IMR-90 (cell line): ENCODE measurements around the gene VWA8. TPM values are rescaled to one million over a fixed set of nuclear protein-coding genes. Genes with fewer than 3 reads are reported as not detected.

Experiments
- ATAC-seq: fragments of 200-7000 bp; cut with Tn5 transposase; 2 replicates; pipeline ENCODE4 v1.9.1; 2020; ENCODE audit warnings: low read depth, mild to moderate bottlenecking, moderate library complexity
- BruUV-seq: library from RNA; stranded (reverse); fragments of 400-500 nt; replicated peaks from 2 replicates; lab custom pipeline; 2021; lab: Mats Ljungman, UMichigan
- CTCF ChIA-PET: fragments of 300-600 bp; formaldehyde crosslinking; extraction: SDS; loops from one replicate; lab custom pipeline; 2021; ENCODE audit warnings: antibody characterized with exemption; lab: Yijun Ruan, JAX
- POLR2A ChIA-PET: fragments of 300-600 bp; sonication (Branson Sonifier 250); formaldehyde crosslinking; loops from one replicate; lab custom pipeline; 2022; ENCODE audit warnings: antibody characterized with exemption; ENCODE audit not compliant: unreplicated experiment; lab: Charles Lee
- DNase-seq: peaks from one replicate; pipeline ENCODE4 v3.0.0; 2013
- H2AFZ ChIP-seq: replicated peaks from 2 replicates; pipeline ENCODE3; 2013; ENCODE audit warnings: low read length, mild to moderate bottlenecking; ENCODE audit not compliant: poor library complexity
- H2AK5ac ChIP-seq: 2 replicates; pipeline ENCODE4 v1.6.1; 2013; ENCODE audit warnings: low read depth, low read length, inconsistent platforms
- H2AK9ac ChIP-seq: replicated peaks from 2 replicates; pipeline ENCODE3; 2013; ENCODE audit warnings: mild to moderate bottlenecking, low read depth, low read length, moderate library complexity; ENCODE audit not compliant: poor library complexity
- H2BK120ac ChIP-seq: 2 replicates; pipeline ENCODE4 v1.6.1; 2013; ENCODE audit warnings: low read depth, low read length, inconsistent platforms
- H2BK15ac ChIP-seq: 3 replicates; pipeline ENCODE4 v1.6.1; 2013; ENCODE audit warnings: low read depth, low read length, inconsistent platforms
- H2BK20ac ChIP-seq: 2 replicates; pipeline ENCODE4 v1.6.1; 2013; ENCODE audit warnings: low read depth, mild to moderate bottlenecking, inconsistent platforms, low read length, moderate library complexity
- H2BK5ac ChIP-seq: 2 replicates; pipeline ENCODE4 v1.6.1; 2013; ENCODE audit warnings: mild to moderate bottlenecking, low read depth, low read length, inconsistent platforms; ENCODE audit not compliant: poor library complexity, severe bottlenecking
- H3K14ac ChIP-seq: replicated peaks from 2 replicates; pipeline ENCODE4 v1.6.1; 2013; ENCODE audit warnings: low read depth, low read length, inconsistent platforms
- H3K18ac ChIP-seq: 2 replicates; pipeline ENCODE4 v1.6.1; 2013; ENCODE audit warnings: low read depth, low read length, control low read depth
- H3K23ac ChIP-seq: 2 replicates; pipeline ENCODE4 v1.6.1; 2013; ENCODE audit warnings: low read depth, low read length, inconsistent platforms
- H3K27ac ChIP-seq: 2 replicates; pipeline ENCODE4 v1.5.1; 2013; ENCODE audit warnings: mild to moderate bottlenecking, control low read depth, low read length; ENCODE audit not compliant: insufficient read depth
- H3K27me3 ChIP-seq: 2 replicates; pipeline ENCODE4 v1.6.1; 2013; ENCODE audit warnings: low read length; ENCODE audit not compliant: control insufficient read depth, insufficient read depth
- H3K36me3 ChIP-seq: 2 replicates; pipeline ENCODE4 v1.6.1; 2013; ENCODE audit warnings: low read length, mixed read lengths; ENCODE audit not compliant: control insufficient read depth, insufficient read depth
- H3K4ac ChIP-seq: 2 replicates; pipeline ENCODE4 v1.6.1; 2013; ENCODE audit warnings: low read depth, low read length, inconsistent platforms
- H3K4me1 ChIP-seq: 2 replicates; pipeline ENCODE4 v1.6.1; 2013; ENCODE audit warnings: low read length, mixed read lengths; ENCODE audit not compliant: control insufficient read depth, insufficient read depth
- H3K4me2 ChIP-seq: 2 replicates; pipeline ENCODE4 v1.6.1; 2013; ENCODE audit warnings: low read depth, mild to moderate bottlenecking, control low read depth, low read length, moderate library complexity
- H3K4me3 ChIP-seq: 2 replicates; pipeline ENCODE4 v1.5.1; 2013; ENCODE audit warnings: low read depth, mild to moderate bottlenecking, control low read depth, low read length, moderate library complexity; ENCODE audit not compliant: insufficient read depth
- H3K56ac ChIP-seq: 2 replicates; pipeline ENCODE4 v1.6.1; 2013; ENCODE audit warnings: low read length, inconsistent platforms; ENCODE audit not compliant: insufficient read depth; ENCODE audit errors: extremely low read depth
- H3K79me1 ChIP-seq, 2 experiments: 2 replicates each; pipeline ENCODE4 v1.6.1; 2013; ENCODE audit warnings: low read length in 2 of 2, inconsistent platforms in 1 of 2, low read depth in 1 of 2
- H3K9ac ChIP-seq: 2 replicates; pipeline ENCODE4 v1.6.1; 2013; ENCODE audit warnings: low read depth, low read length, control low read depth
- H3K9me1 ChIP-seq: 2 replicates; pipeline ENCODE4 v1.6.1; 2013; ENCODE audit warnings: low read length, inconsistent platforms; ENCODE audit not compliant: insufficient read depth
- H3K9me3 ChIP-seq: 2 replicates; pipeline ENCODE4 v1.6.1; 2013; ENCODE audit warnings: low read length; ENCODE audit not compliant: control insufficient read depth, insufficient read depth
- H4K20me1 ChIP-seq: 2 replicates; pipeline ENCODE4 v1.6.1; 2013; ENCODE audit warnings: low read length, inconsistent platforms; ENCODE audit not compliant: insufficient read depth
- H4K5ac ChIP-seq: 2 replicates; pipeline ENCODE4 v1.6.1; 2013; ENCODE audit warnings: mild to moderate bottlenecking, low read depth, low read length, control low read depth
- H4K8ac ChIP-seq, 2 experiments: 2 replicates each; pipeline ENCODE4 v1.6.1; 2013; ENCODE audit warnings: low read depth in 2 of 2, low read length in 2 of 2, control low read depth in 1 of 2, inconsistent platforms in 1 of 2
- H4K91ac ChIP-seq: 2 replicates; pipeline ENCODE4 v1.6.1; 2013; ENCODE audit warnings: low read depth, low read length, inconsistent platforms; ENCODE audit not compliant: insufficient read depth
- BHLHE40 ChIP-seq: fragments of 150-350 bp; IDR thresholded peaks from 2 replicates; pipeline ENCODE4 v1.6.1; 2016; ENCODE audit warnings: mild to moderate bottlenecking, low read depth, low read length
- CEBPB ChIP-seq: IDR thresholded peaks from 2 replicates; pipeline ENCODE4 v1.6.1; 2012; ENCODE audit warnings: low read depth, low read length, improper control_type of control experiment
- CHD1 ChIP-seq: IDR thresholded peaks from 2 replicates; pipeline ENCODE4 v1.6.1; 2012; ENCODE audit warnings: low read depth, low read length, improper control_type of control experiment
- ELK1 ChIP-seq: fragments of 150-350 bp; IDR thresholded peaks from 2 replicates; pipeline ENCODE4 v1.6.1; 2016; ENCODE audit warnings: low read depth, mild to moderate bottlenecking, low read length, moderate library complexity, borderline replicate concordance
- FOS ChIP-seq: fragments of 150-350 bp; IDR thresholded peaks from 2 replicates; pipeline ENCODE4 v1.6.1; 2016; ENCODE audit warnings: low read depth, low read length
- MAFK ChIP-seq: IDR thresholded peaks from 2 replicates; pipeline ENCODE4 v1.6.1; 2012; ENCODE audit warnings: low read depth, low read length, improper control_type of control experiment
- MAZ ChIP-seq: IDR thresholded peaks from 2 replicates; pipeline ENCODE4 v1.6.1; 2012; ENCODE audit warnings: low read depth, mild to moderate bottlenecking, low read length, improper control_type of control experiment, moderate library complexity, borderline replicate concordance
- MXI1 ChIP-seq: IDR thresholded peaks from 2 replicates; pipeline ENCODE4 v1.6.1; 2012; ENCODE audit warnings: low read depth, mild to moderate bottlenecking, low read length, moderate library complexity, borderline replicate concordance
- POLR2A ChIP-seq: IDR thresholded peaks from 2 replicates; pipeline ENCODE4 v1.6.1; 2012; ENCODE audit warnings: mild to moderate bottlenecking, low read depth, low read length
- RAD21 ChIP-seq: IDR thresholded peaks from 2 replicates; pipeline ENCODE4 v1.6.1; 2012; ENCODE audit warnings: low read length, improper control_type of control experiment
- RCOR1 ChIP-seq: IDR thresholded peaks from 2 replicates; pipeline ENCODE4 v1.6.1; 2012; ENCODE audit warnings: mild to moderate bottlenecking, low read length, improper control_type of control experiment; ENCODE audit not compliant: insufficient replicate concordance
- RFX5 ChIP-seq: IDR thresholded peaks from 2 replicates; pipeline ENCODE4 v1.8.0; 2012; ENCODE audit warnings: low read depth, mild to moderate bottlenecking, low read length, moderate library complexity
- SMC3 ChIP-seq: fragments of 150-350 bp; IDR thresholded peaks from 2 replicates; pipeline ENCODE4 v1.6.1; 2016; ENCODE audit warnings: low read depth, mild to moderate bottlenecking, antibody characterized with exemption, low read length, moderate library complexity
- dilution Hi-C: fragments of 300-500 bp; cut with HindIII; formaldehyde crosslinking; loops from one replicate; pipeline ENCODE4 v1.14.3; 2018; ENCODE audit warnings: low sequenced_read_pairs; ENCODE audit not compliant: unreplicated experiment
- in situ Hi-C: fragments of 300-500 bp; cut with MboI; formaldehyde crosslinking; loops from 3 replicates; pipeline ENCODE4 v1.14.3; 2019; ENCODE audit warnings: low sequenced_read_pairs, inconsistent platforms, mixed read lengths
- intact Hi-C: fragments of 100-400 bp; cut with micrococcal nuclease; formaldehyde crosslinking; loops from 2 replicates; pipeline ENCODE4 v1.10.0; 2022
- polyA plus RNA-seq, 3 experiments: library from polyadenylated mRNA; depleted of rRNA; stranded (reverse); fragments of >200 nt; gene quantifications; 2 replicates each; pipeline ENCODE4 v1.2.3, GENCODE V29; 2012; ENCODE audit warnings: low replicate concordance in 1 of 3
- total RNA-seq: library from RNA; depleted of rRNA; stranded (reverse); fragments of >200 nt; gene quantifications from 2 replicates; pipeline ENCODE4 v1.2.3, GENCODE V29; 2012
- TF ChIP-seq, protein P1 (sequence below): conservative IDR thresholded peaks from 2 replicates; pipeline ENCODE4 v1.5.1; 2012; ENCODE audit warnings: mild to moderate bottlenecking, low read depth, low read length, improper control_type of control experiment
- TF ChIP-seq, protein P2 (sequence below): fragments of 150-350 bp; IDR thresholded peaks from 2 replicates; pipeline ENCODE4 v1.6.1; 2017; ENCODE audit warnings: mild to moderate bottlenecking, antibody characterized with exemption, low read length, low read depth

VWA8 gene
- total and polyA plus RNA-seq, 2 of the 4 experiments (the other 2 are of a cell fraction), result 5.9 to 18.3 TPM

DNA sequence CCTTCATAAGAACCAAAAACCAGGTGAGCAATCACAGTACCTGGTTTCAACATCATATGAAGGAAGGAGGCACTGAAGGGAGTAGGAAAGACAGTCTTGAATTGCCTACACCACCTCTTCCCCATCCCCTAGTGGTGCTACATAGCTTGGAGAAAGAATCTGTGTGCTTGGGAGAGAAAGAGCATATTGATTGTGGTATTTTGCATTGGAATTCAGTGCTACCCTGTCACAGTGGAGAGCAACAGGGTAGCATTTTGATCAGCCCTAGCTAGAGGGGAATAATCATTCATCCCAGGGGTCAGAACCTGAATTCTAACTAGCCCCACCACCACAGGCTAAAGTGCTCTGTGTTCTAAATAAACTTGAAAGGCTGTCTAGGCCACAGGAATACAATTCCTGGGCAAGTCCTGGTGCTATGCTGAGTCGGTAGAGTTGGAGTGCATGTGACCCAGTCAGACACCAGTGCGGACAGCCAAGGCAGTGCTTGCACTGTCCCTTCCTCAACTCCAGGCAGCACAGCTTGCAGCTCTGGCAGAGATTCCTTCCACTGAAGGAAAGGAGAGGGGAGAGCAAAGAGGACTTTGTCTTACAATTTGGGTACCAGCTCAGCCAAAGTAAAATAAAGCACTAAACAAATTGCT lies 158.7 kb downstream of the VWA8 start (continued):
- no peak for TF ChIP-seq RAD21
- TF ChIP-seq POLR2A, result no peak

DNA sequence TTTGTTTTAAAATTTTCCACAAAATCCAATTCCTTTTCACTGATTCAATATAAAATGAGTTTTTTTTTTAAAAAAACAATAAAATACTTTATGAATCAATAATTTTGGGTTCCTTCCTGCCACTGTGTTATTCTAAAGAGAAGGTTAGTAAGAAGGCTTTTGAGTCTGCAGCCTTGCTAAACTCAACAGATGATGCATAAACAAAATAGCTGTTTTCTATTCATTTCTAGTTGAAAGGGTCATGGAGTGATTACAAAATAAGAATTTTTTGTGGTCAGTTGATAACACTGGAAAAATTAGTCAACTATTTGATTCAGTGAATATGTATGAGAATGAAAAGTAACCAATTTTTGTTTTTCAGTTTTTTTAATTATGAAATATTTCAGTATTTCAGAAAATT lies 169.9 kb downstream of the VWA8 start:
- H3K18ac ChIP-seq, result no peak overlapping the region
- no peak overlapping the region for H2AK5ac ChIP-seq
- no peak overlapping the region for H2AK9ac ChIP-seq
- no peak overlapping the region for H3K4me3 ChIP-seq
- dilution Hi-C loops (no loop called here), intact Hi-C loops (no loop called here), in situ Hi-C loops (no loop called here)
- H3K27me3 ChIP-seq, result no peaks in the 10 kb centered on the region
- H2BK5ac ChIP-seq, result no peak overlapping the region
- no peak overlapping the region for H2BK20ac ChIP-seq
- H3K4me2 ChIP-seq, result no peak overlapping the region
- ChIA-PET POLR2A (no interaction called here), CTCF (no interaction called here)
- no peak overlapping the region for H2BK120ac ChIP-seq
- no peaks in the 10 kb centered on the region for H3K36me3 ChIP-seq
- no peaks in the 10 kb centered on the region for H3K9me3 ChIP-seq
- H3K27ac ChIP-seq, result no peak overlapping the region
- H3K9ac ChIP-seq, result no peak overlapping the region
- no peaks in the 10 kb centered on the region for H4K20me1 ChIP-seq
- H3K4ac ChIP-seq, result no peak overlapping the region
- no peaks in the 10 kb centered on the region for H3K79me1 ChIP-seq
- no peak overlapping the region for H2AFZ ChIP-seq
- H3K9me1 ChIP-seq, result 0 out of 2 replicates have a peak, but pooled peaks cover 2% of the 10 kb centered on the region
- H4K91ac ChIP-seq, result no peak overlapping the region
- H3K56ac ChIP-seq, result no peak overlapping the region
- H3K14ac ChIP-seq, result no peak overlapping the region
- DNase-seq, result peak; percentile 24
- no peaks in the 10 kb centered on the region for H3K4me1 ChIP-seq
- peak; percentile 57 for ATAC-seq
- no peak overlapping the region for H2BK15ac ChIP-seq
- H4K8ac ChIP-seq, result no peak overlapping the region
- BruUV-seq, result no TSS peak
- no peak overlapping the region for H4K5ac ChIP-seq
- H3K23ac ChIP-seq, result no peak overlapping the region
- TF ChIP-seq MAZ (no peak), RFX5 (no peak), FOS (no peak), SMC3 (no peak), MXI1 (no peak), RCOR1 (no peak), BHLHE40 (no peak), MAFK (no peak), CHD1 (no peak), CEBPB (no peak), RAD21 (no peak), ELK1 (no peak)
- TF ChIP-seq, protein P1, sequence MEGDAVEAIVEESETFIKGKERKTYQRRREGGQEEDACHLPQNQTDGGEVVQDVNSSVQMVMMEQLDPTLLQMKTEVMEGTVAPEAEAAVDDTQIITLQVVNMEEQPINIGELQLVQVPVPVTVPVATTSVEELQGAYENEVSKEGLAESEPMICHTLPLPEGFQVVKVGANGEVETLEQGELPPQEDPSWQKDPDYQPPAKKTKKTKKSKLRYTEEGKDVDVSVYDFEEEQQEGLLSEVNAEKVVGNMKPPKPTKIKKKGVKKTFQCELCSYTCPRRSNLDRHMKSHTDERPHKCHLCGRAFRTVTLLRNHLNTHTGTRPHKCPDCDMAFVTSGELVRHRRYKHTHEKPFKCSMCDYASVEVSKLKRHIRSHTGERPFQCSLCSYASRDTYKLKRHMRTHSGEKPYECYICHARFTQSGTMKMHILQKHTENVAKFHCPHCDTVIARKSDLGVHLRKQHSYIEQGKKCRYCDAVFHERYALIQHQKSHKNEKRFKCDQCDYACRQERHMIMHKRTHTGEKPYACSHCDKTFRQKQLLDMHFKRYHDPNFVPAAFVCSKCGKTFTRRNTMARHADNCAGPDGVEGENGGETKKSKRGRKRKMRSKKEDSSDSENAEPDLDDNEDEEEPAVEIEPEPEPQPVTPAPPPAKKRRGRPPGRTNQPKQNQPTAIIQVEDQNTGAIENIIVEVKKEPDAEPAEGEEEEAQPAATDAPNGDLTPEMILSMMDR, result no peak
- TF ChIP-seq, protein P2, sequence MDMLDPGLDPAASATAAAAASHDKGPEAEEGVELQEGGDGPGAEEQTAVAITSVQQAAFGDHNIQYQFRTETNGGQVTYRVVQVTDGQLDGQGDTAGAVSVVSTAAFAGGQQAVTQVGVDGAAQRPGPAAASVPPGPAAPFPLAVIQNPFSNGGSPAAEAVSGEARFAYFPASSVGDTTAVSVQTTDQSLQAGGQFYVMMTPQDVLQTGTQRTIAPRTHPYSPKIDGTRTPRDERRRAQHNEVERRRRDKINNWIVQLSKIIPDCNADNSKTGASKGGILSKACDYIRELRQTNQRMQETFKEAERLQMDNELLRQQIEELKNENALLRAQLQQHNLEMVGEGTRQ, result no peak
